D341Med (cell line): ENCODE measurements around the gene RABIF.
A peak's percentile ranks its signal among the peaks of the same experiment; 100 is the strongest.

ENCODE experiments used
- DNase-seq: peaks from one replicate; pipeline ENCODE4 v3.0.0; 2012; ENCODE audit warnings: low spot score

RABIF gene

DNA sequence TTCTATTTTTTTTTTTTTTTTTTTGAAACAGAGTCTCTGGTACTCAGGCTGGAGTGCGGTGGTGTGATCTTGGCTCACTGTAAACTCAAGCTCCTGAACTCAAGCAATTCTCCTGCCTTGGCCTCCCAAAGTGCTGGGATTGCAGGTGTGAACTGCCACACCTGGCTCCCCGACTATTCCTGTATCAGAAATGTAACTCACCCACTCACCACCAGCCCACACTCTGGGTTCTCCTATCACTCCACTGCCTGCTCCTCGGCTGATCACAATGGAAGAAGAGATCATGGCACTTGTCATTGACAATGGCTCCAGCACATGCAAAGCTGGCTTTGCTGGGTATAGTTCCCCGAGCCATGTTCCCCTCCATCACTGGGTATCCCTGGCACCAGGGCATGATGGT, 15.9 kb downstream of the RABIF start:
- DNase-seq = no peak

DNA sequence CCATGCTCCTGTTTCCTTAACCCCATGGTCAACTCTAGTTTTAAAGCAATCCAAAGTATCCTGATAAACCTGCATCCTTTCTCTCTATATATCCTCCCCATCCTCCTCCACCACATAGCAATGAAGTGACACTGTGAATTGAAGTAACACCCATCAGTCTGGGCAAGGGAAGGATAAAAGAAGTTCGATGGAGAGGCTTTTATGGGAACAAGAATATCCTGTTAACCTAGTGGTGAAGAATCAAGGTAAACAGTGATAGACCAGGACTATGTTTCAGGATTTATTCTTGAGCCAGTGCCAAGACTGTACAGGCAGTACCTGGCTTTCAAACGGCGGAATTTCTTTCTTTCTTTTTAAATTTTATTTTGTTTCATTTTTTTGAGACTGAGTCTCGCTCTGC, 17.6 kb downstream of the RABIF start:
- no peak for DNase-seq

DNA sequence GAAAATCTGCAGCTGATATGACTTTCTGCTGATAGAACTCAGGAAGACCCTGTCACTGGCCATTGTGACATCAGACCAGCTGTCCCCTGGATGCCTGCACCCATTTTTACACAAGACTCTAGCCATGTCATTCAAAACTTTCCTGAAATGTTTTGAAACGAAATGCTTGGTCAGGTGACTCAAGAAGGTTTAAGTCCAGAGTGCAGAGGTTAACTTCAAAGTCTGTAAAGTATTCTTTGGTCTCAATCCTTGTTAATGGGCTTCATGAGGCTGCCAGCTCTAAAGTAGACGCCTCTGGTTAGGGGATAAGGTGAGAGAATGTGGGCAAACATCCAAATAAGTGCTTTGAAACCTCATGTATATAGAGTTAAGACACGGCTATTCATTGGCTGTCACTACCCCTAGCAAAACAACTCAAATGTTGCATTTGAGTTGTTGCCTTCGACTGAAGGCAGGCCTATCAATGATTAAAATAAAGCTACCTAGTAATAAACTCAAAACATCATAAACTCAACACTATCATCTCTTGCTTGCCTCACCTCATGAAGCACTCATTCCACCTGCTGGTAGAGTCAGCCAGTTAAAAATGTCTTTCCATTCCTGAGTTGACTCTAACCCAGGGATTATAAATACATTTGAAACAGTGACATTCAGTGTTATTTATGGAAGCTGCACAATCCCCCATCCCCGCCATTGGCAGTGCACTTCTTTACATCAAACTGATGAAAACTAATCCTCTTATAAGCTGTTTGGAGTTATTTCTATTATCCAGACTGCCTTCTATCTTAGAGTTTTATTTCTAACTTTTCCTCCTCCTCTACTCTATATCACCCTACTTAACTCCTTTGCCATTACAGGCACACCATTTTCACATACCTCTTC, 26.0 kb downstream of the RABIF start:
- DNase-seq = peak; percentile 58

DNA sequence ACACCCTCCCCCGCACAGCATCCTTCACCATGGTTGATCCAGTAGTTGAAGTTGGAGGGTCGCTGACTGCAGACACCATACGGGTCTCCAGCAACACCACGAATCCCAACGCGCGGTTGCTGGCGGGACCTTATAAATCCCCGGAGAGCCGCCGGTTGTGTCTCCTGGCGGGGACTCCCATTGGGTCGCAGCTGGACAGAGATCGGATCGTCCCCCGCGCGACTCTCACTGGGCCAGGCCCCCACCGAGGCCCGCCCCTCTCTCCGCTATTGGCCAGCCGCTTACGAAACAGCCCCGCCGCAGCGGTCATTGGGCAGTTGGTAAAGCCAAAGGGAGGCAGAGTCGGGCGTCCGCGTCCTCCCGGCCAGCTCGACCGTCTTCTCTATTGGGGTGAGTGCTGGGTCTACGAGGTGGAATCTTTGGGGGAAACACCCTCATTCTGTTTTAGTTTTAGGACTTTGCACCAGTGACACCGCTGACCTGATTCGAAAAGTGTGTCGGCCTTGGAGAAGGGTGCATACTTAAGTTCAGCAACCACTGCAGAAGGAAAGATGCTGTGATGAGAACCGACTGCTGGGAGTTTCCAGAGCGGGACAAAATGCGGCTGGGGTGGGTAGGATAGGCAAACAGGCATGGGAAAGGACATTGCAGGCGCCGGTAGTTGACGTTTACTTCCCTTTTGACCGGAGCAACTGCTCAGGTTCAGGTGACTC, 27.4 kb downstream of the RABIF start:
- peak; percentile 57 for DNase-seq

DNA sequence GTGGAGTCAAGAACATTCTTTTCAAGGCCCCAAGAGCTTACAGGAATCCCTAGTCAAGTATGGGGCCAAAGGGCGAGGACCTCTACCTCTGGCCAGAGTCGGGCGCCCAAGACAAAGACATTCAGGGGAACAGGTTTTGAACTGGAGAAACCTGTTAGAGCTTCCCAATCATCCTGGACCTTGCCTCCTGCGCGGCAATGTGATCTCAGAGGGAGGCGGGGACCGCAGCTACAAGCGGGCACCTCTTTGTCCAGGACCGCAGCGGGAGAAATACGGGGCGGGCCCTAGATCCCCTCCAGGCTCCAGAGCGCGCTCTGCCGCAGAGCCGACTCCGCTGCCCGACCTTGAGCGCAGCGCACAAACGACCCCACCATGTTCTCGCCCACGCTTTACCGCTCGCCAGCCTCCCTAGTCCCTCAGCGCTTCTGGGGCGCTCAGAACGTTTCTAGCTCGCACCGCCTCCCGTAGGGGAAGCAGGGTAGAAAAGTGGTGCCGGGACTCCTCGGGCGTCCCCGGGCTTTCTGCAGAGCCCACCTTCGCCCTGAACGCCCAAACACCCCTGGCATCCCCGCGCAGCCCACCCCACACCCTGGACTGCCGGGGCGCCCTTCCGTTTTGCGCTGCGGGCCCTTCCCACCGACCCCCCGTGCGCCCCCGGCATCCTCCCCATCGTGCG, 28.1 kb downstream of the RABIF start:
- peak; percentile 55 for DNase-seq

DNA sequence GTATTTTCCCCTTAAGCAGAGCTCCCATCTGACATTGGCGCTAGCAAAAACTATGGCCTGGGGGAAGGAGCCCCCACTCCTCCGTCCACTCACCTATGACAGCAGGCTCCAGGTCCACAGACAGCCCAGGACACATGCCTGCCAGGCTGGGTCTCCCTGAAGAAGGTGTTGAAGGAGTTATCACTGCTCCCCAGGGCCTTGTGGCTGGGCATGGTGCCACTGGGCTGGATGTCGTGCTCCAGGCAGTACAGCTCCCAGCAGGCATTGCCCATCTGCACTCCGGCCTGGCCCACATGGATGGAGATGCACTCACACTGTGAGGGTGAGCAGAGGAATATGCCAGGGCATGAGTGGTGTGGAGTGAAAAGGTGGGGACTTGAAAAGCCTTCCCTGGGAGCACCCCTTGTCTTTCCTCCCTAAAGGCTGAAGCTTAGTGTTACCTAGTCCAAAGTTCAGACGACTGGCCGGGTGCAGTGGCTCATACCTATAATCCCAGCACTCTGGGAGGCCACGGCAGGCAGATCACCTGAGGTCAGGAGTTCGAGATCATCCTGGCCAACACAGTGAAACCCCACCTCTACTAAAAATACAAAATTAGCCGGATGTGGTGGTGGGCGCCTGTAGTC, 30.0 kb downstream of the RABIF start:
- DNase-seq = no peak

DNA sequence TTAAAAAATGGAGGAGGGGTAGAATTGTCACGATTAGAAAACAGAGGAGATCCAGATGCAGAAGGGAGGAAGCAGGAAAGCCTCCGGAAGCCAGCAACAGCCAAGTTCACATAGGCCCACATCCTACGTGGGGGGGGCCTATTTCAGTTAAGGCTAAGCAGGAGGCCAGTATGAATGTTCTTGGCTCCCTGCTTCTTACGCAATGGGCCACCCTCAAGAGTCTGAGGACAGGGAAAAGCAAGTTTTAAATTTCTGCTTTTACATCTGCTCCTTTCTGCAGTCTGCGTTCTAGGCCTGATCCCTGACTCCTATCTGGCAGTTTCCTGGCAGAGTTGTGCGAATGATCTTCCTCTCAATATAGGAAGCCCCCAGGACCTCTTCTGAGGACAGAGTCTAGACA, 30.6 kb downstream of the RABIF start:
- no peak for DNase-seq

DNA sequence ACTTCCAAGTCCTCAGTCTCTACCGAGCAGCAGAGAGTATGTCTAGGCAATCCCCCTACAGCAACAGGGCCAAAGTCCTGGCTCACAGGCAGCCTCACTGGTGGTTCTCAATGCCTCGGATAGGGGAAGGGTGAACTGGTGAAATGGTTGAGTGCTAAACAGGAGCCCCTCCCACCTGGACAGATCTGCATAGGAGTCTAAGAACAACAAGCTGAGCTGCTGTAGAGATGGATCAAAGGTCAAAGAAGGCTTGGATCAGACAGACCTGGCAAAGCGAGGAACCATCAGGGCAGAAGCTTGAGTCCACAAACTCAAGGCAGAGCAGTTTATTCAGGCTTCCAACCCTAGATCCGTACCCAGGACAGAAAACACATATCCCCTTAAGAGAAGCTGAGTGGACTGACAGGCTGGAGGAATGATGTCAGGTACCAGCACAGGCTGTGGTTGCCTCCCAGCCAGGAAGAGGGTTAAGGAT, 31.8 kb downstream of the RABIF start:
- no peak for DNase-seq

DNA sequence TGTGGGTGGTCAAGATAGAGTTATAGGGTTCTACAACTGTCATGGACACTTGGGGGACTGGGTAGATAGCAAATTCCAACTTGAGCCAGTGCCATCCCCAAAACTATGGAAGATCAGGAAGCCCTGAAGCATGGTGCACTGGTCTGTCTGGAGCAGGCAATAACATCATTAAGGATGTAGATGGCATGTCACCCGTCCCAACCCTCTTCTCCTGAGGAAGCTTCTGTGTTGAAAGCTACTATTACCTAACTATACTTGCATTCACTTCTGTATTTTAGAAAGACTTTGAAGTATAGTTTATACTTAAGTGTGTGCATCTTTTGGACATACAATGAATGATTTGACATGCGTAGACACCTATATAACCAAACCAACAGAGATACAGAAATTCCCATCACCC, 32.9 kb downstream of the RABIF start:
- no peak for DNase-seq

DNA sequence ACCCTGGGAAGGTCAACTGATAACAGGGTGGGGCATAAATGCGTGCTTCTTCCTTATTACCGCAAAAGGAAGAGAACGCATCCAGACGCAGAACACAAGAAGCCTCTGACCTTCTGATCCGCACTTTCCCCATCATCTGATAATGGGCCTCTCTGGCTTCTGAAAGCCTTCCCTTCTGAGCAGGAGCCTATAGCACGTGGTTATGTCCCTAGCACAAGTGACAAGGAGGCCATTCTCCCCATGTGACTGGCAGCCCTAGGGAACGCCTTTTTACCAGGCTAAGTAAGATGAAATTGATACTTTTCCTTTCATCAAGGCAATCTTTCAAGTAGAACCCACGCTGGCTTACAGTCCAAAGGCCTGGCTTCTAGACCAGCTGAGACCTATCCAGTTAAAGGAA, 34.2 kb downstream of the RABIF start:
- no peak for DNase-seq

DNA sequence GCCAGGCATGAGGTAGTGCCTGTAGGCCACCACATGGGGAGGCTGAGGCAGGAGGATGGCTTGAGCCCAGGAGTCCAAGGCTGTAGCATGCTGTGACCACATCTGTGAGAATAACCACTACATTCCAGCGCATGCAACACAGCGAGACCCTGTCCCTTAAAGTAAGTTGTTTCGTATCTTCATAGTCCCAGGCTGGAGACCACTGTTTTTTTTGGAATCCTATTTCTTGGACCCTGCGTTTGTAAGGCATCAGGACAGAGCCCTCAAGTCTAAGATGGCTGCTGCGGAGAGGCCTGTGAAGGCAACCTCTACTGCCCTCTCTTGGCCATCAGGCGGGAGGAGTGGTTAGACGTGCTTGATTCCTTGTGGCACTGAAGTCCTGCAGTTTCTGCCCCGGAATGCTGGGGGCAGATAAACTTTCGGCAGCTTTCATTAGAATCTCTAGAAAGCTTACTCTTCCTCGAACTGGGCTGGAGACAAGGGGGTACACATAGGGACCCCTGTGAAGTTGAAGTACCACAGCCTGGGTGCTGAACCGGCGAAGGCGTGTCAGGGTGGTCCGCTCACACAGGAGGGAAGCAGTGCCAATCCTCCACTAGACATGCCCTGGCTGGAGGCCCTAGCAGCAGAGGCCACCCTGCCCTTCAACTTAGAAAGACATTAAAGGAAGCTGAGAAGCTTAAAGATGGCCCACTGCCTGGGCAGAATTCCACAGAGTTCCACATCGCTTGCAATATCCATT, 36.6 kb downstream of the RABIF start:
- DNase-seq = peak; percentile 79

DNA sequence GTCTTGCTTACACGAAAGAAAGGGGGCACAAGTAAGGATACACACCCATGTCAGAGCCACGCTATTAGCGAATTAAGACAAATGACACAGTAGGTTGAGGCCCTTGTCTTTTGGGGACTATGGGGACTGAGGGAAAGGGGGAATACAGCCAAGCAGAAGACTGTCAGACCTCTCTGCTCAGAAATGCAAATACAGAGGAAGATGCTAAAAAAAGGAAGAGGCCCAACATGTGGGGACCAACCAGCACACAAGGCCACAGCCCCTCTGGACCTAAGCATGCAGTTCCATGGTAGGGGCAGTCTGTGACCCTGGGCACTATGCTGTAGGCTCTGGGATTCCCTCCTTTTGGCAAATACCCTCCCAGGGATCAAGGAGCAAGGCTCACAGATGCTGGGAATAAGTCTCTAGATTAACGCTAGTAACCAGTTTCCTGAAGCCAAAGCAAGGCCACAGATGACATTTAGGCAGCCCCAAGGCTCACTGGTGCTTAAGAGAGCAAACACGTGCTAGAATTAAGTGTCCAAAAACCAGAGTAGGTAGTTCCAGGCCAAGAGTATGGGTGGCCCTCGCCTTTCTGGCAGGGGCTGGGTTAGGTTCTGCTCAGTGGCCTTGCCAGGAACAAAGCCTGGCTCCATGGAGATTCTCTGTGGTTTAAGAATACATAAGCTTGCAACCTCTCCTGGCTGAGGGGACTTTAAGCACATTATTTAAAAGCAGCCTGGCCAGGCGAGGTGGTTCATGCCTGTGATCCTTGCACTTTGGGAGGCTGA, 38.2 kb downstream of the RABIF start:
- no peak for DNase-seq

DNA sequence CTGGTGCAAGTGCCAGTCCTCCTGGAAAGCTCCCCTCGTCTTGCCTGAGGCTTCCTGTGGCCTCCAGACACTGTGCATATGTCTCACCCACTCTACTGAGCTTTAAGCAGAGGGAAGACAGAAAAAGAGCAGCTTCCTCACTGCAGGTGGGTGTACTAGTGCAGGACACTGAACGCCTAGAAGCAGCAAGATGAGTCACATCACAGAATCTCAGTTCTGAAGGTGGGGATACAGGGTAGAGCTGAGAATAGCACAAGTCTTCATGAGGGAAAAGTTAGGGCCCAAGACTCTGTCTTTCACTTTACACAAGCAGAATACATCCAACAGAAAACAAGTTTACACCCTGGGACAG, 40.8 kb downstream of the RABIF start:
- no peak for DNase-seq

DNA sequence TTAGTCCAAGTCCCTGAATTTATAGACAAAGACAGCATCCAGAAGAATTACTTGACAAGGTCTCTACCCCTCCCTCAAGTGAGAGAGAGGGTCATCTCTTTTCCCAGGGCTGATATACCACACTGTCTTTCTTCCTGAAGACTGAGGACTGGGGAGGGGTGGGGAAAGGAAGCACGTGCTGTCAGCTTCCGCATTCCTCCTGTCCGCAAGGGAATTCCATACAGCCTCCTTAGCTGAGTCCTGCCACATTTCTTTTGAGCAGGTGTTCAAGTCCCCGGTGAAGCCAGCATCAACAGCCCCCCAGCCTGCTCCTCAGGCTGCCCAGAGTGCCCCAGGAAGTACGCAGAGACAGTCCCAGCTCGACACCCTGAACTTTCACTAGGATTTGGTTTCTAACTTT, 44.0 kb downstream of the RABIF start:
- no peak for DNase-seq

DNA sequence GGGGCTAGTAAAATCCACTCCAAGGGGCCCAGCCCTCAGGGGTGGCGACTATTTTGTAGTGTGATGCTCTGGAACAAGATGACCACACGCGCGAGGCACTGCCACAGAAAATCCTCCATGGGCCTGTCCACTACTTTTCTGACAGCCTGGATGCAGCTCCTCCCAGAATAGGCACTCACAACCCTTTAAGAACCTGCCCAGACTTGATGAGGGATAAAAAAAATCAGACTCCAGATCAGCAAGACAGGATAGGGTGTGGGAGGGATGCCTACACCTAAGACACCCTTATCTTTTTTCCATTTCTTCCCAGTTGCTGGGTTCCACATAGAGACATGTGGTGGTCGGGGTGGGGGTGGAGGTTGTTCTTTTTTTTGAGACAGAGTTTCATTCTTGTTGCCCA, 44.7 kb downstream of the RABIF start:
- no peak for DNase-seq

DNA sequence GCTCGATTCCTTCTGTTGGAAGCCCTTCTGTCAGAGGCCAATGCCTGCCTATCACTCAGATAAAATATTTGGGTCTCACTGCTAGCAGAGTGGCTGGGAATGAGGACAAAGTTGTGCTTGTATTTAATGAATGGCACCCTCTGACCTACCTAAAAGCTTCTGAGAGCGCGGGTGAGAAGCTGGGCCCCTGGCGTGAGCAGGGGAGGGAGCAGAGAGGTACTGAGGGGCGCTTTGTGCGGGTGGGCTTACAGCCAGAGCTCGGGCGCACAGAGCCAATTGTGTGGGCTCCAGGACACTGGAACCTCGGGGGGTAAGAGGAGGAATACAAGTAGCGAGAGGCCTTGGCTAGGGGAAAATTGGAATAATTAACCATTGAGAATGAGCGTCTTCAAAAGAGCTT, 45.9 kb downstream of the RABIF start:
- DNase-seq = no peak

DNA sequence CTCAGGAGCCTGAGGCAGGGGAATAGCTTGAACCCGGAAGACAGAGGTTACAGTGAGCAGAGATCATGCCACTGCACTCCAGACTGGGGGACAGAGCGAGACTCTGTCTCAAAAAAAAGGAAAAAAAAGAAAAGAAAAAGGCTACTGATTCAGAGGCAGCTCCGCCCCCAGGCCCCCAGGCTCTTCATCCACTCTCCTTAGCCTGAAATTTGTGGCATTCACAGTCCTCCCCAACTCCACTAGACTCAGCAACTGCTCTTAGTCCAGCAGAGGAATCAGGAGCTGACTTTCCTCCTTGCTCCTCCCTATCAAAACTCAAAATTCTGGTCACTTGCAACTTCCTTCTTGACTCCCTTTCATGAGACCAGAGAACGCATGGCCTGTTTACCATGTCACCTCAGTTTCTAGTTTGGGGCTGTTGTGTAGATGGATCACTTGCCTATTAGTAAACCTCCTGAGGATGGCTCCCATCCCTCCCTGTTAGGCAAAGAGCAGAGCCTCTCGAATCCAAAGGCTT, 51.1 kb downstream of the RABIF start:
- no peak for DNase-seq

DNA sequence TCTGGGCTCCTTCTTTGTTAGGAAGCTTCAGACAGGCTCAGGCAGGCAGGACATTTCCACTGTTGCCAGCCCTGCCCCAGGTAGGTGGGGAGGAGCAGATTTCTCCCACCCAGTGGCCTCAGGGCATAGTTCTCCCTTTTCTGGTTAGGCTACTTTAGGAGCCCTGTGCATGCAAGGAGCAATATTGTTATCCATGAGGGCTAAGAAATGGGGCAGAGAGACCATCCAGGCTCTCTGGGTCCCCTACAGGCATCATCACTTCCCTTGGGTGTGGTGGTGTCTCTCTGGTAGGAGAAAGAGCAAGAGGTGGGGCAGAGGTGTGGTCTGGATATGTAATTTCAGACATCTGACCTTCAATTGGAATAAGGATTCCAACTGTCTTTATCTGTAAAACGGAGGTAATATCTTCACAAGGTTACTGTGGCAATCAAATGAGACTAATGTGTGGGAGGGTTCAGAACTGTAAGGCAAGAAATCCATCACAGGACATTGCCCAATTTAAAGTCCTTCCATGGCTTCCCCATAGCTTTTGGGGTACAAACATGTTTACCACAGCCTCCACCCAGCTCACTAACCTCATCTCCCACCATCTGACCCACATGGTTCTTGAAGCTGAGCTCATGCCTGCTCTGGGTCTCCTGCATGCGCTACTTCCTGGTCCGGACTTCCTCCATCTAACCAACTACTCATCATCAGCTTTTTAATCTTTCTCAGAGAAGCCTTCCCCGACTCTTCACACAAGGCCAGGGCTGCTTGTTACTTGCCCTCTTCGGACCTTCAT, 52.1 kb downstream of the RABIF start:
- DNase-seq = no peak

DNA sequence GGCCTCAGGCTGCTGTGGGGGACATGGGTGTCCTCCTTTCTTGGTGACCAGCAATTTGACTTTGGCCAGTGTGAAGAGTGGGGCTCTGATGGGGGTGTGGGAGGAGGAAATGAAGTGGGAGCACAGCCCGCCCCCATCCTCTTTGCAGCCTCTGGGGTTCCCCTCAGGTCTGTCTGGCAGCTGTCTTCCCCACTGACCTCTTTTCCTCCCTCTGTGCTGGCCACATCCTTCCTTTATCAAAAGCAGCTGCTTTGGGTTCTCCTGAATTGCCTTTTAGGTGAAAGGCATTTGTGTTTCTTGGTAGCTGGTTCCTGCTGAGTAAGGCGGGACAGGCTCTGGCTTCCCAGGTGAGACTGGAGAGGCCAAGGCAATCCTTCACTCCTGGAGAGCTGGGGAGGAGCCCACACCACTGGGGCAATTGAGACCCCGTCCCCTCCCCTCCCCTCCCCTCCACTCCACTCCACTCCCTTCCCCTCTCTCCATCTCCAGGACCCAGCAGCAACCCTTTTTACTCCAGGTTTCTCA, 53.3 kb downstream of the RABIF start:
- DNase-seq = no peak
